Stimulated activated CD4-positive, alpha-beta T cell treated with anti-CD3 and anti-CD28 coated beads, Interleukin-12 subunit alpha, Interleukin-12 subunit beta, amount 100 ng/mL, for 4 hours (primary cell): ENCODE data around the gene AIP.

Experiments used
- DNase-seq: peaks from one replicate; pipeline ENCODE4 v3.0.0-alpha.2; 2020

AIP gene

DNA sequence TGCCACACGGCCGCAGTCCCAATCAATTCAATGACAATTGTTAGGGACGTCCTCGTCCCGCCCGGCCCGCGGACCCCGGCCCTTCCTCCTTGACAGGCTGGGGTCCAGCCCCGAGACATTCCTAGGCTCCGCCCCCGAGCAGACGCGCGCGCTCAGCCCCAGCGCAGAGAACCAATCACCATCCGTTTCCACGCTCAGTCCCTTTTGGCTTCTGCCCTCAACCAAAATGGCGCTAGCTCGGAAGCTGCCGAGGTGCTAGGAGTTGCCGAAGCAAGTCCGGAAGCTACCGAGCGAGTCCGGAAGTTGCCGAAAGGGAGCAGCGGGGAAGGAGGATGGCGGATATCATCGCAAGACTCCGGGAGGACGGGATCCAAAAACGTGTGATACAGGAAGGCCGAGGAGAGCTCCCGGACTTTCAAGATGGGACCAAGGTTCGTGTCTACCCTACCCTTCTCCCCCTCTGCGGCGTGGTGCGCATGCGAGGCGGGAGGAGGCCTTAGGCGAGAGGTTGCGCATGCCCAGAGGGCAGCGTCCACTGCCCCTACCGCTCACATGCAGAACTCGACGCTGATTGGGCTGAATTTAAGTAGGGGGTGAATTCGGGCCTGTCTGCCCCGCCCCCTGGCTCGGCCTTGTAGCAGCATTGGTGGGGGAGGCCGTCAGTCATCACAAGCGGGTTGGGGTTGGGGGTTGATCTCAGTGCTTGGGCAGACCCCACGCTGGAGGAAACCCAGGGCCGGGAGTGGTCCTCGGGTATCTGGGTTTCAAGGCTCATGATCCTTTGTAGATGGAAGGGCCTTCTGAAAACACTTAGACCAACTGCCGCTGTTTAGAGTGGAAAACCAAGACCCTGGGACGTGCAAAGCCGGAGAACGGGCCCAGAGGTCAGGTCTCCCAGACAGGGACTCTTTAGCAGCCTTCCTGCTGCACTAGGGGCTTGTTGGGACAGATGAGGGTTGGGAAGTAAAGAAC is at the start of gene AIP:
AIP (plus strand) TSS at position 200 of the 972 bp plus-strand sequence; CDS start at position 333, 133 bp downstream.
- DNase-seq = peak; percentile 97

GRCh38 chr11:67433536-67434394 is 49.1 kb upstream of the AIP start:
- no peak for DNase-seq

DNA sequence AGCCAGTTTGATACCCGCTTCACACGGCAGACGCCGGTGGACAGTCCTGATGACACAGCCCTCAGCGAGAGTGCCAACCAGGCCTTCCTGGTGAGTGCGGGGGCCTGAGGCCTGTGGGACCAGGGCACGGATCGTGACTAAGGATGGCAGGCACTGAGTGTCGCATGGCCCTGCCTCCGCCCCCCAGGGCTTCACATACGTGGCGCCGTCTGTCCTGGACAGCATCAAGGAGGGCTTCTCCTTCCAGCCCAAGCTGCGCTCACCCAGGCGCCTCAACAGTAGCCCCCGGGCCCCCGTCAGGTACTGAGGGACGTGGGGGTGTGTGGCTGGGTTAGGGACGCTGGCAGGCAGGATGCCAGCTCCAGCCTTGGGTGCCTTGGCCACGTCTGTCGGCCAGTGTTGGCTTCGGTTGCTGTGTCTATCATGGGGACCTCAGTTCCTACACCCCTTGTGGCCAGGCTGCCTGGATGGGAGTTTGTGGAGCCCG is 48.4 kb upstream of the AIP start:
- no peak for DNase-seq

DNA sequence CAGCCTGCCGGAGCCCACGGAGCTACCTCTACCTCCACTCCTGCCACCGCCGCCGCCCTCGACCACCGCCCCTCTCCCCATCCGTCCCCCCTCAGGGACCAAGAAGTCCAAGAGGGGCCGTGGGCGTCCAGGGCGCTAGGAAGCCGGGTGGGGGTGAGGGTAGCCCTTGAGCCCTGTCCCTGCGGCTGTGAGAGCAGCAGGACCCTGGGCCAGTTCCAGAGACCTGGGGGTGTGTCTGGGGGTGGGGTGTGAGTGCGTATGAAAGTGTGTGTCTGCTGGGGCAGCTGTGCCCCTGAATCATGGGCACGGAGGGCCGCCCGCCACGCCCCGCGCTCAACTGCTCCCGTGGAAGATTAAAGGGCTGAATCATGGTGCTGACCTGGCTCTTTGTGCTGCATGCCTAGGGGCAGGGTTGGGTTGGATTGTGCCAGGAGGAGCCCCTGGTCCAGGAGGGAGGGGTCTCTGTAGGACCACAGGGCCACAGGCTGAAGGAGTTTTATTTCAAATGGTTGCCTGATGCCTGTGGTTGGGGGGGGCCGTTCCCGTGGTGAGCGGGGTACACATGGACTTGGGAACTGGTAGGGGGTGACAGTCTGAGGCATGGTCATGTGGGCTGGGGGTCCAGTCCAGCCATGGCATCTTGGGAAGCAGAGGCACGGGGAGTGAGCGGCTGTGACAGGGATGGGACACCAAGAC is 47.6 kb upstream of the AIP start:
- no peak for DNase-seq

- no peak for DNase-seq
These were observed 46.9 kb upstream of the AIP start for GRCh38 chr11:67435727-67436458.

DNA sequence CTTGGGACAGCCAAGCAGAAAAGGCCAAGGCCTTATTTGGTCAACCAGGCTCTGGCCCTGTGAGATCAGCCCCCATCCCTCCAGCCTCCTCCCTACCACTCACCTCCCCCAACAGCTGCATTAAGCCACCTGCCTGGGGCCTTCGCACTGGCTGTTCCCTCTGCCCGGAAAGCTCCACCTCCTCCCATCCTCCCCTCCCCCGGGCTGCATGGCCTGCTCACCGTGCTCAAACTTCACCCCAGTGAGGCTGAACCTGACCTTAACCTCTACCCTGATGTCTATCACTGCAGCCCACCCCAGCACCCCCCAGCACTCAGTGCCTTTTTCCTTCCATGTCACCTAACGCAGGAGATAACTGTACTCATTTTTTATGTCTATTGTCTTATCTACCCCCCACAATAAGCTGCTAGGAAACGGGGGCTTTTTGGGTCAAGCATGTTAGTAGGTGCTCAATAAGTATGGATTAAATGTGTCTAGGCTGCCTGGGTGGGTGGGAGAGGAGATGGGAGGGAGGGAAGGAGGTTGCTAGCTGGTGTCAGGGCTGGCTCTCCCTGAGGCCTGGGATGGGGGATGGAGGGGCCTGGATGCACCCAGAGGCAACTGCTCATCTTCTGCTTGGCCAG is 46.3 kb upstream of the AIP start:
- peak; percentile 74 for DNase-seq

GRCh38 chr11:67437082-67437808 is 45.6 kb upstream of the AIP start, which contains the start of gene PTPRCAP:
PTPRCAP (minus strand) TSS chr11:67437682; CDS start chr11:67437619, 63 bp downstream.
- peak; percentile 76 for DNase-seq

DNA sequence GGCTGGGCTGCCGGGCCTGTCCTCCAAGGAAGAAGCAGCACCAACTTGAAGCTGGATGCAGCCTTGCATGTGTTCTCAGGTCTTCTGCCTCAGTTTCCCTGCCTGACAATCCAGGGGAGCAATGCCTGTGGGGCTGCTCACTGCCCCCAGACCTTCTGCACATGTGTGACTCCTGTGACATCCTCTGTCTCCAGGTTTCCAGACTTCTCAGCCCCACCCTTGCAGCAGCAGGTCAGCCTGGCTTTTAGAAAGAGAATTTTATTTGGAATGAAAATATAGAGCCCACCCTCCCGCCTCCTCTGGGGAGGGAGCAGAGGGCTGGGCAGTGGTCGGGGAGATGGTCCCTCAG is 45.0 kb upstream of the AIP start:
- no peak for DNase-seq

- DNase-seq = peak; percentile 76
These were observed 44.5 kb upstream of the AIP start for GRCh38 chr11:67438158-67438902.

DNA sequence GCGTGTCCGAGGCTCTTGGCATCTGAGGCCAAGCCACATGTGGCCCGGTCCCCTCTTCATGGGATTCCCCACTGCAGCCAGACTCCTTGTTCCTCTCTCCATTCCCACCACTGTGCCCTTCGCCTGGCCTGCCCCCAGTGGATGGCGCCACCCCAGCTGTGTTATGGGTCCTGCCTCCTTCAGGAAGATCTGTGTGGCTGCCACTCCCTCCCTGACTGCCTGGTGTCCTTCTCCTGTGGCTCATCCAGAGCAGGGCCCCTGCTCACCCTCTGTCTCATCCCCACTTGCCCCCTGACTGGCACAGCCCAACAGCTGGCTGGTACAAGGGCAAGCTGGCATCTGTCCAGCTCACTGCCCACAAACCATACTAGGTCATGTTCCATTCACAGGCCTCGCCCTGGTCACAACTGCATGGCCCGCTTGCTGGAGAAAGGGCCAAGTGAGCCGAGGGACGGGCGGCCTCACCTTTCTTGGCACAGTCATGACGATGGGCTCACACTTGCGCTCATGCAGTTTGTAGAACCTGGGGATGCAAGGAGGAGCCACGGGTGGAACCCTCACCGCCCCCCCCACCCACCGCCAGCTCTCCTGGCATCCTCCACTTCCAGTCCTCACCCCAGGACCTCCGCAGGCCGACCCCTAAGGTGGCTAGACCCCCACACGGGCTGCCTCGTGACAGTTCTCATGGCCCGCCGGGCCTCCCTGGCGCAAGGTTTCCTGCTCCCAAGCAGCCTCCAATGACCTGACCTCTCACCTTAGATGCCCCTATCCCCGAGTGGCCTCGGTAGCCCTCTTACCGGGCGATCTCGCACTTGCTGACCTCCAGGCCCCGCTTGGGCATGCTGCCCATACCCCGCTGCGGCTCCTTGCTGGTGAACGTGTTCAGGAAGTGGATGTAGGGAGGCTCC is 43.3 kb upstream of the AIP start:
- no peak for DNase-seq

DNA sequence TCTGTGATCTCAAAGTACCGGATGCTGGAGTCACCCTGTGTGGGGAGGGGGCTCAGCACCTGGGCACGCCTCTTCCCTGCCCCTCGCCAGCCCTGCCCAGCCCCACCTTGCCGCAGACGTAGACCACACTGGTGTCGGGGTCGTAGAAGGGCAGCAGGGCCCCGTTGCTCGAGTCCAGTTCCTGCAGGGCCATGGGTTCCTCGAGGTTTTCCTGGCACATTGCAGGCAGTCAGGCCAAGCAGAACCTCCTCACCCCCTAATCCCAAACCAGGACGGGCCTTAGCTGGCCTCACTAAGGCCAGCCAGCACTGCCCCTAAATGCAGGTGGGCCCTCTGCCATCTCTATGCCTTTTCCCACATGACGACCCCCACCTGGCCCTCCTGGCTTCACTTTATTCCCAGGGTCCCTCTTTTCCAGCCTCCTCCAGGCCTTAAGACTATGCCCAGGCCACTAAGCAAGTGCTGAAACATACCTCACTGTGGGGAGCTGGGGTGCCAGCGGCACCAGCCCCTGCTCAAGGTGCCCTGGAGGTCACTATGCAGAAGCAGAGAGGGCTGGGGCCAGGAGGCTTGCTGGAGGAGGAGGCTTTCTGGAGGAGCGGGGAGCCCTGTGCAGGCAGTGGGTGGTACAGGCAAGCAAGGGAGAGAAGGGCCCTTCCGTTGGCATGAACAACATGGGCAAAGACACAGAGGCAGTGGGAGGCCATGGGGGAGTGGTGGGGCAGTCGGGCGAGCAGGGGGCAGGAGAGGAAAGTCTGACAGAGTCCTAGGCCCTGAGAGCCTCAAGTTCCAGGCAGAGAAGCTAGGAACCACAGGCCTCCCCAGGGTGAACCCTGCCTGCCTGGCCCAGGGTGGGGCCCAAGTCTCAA is 42.4 kb upstream of the AIP start:
- DNase-seq = no peak

DNA sequence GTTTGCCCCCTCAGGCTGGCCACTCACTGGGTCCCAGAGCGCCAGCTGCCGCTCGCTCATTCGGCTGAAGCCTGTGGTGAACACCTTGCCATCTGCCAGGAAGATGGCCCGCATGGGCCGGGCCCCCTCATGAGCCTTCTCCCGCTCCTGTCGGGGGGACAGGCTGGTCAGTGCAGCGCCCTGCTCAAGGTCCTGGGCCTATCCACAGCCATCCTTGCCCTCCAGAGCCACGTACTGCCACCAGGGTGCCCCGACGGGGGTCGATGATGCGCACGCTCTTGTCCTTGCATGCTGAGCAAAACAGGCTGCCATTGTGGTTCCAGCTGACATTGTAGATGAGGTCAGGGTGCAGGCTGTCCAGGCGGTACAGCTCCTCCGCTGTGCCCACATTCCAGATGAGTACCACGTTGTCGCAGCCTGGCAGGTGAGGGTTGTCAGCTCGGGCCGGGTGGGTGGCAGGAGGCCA is 41.7 kb upstream of the AIP start:
- no peak for DNase-seq

DNA sequence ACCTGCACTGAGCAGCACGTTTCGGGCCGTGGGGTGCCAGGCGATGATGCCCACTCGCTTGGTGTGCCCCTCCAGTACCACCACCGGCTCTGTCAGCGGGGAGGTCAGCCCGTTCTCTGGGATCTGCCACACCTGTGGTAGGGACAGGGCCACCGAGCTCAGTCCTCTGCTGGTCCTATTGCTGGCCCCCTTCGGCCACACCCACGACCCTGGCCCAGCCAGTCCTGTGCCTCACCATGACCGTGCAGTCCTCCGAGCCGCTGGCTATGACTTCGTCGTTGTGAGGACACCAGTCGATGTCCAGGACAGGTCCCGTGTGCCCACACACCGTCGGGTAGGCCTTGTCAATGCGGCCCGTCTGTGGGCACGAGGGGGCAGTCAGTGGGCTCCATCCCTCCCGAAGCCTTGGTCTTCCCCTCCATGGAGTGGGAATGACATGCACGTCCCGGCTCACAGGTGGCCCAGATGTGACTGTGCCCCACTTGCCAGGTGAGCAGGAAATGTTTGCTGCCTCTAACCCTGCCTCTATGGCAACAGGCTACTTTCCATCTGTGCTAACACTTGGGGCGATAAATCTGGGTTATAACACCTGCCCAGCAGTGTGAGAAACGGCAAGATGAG is 41.0 kb upstream of the AIP start:
- no peak for DNase-seq

DNA sequence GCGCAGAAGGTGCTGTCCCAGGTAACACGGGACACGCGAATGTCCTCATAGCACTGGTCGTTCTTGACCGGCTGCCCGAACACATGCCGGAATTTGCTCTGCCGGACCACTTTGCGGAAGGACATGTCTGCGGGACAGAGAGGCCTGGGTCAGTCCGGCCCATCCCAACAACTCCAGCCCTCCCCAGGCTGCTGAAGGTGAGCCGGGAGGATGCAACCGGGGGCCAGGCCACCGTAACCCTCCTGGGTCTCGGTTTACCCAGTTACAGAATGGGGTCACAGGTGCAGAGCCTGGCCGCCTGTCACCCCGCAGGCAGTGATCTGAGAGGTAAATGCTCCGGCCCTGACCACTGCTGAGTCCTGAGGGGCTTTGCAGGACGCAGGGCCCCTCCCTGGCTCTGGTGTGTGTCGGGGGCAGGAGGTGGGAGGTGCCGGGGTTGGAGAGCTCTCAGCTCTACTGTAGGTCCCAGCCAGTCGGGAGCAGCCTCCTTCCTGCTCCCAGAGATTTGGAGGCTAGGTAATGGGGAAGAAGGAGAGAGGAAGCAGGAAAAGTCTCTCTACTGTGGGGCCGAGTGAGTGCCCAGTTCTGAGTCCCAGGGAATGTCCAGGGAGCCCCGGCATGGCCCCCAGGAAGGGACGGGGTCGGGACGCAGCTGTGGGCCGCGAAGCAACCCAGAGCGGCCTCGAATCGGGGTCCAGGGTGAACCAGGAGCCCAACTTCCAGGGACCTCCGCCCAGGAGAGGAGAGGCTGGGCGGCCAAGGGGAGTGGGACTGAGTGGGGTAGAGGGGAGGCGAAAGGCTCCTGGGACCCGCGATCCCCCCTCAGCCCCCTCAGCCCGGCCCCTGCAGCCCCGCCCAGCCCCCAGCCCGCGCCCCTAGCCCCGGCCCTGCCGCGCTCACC is 40.1 kb upstream of the AIP start:
- no peak for DNase-seq

- no peak for DNase-seq
These were observed 37.3 kb upstream of the AIP start for GRCh38 chr11:67445515-67445914.

GRCh38 chr11:67448220-67448609 is 34.6 kb upstream of the AIP start:
- no peak for DNase-seq
